Lower leg skin (tissue), 3 donors: ENCODE data around the gene PGM5.
"Not testable (repeated sequence)": the region's sequence is repeated elsewhere in the genome, so short reads cannot be mapped to it uniquely, and the experiment has no call there.

Experiments used
- CTCF ChIP-seq, 3 donors: fragments of 450-650 bp; IDR thresholded peaks; one replicate each; pipeline ENCODE4 v1.5.1; 2016; ENCODE audit warnings: antibody characterized with exemption in 3 of 3, mild to moderate bottlenecking in 3 of 3, moderate library complexity in 2 of 3
- POLR2A ChIP-seq, 2 donors: fragments of 450-650 bp; IDR thresholded peaks; one replicate each; pipeline ENCODE4 v1.6.1; 2016 to 2017; ENCODE audit warnings: antibody characterized with exemption in 2 of 2, mild to moderate bottlenecking in 1 of 2, moderate library complexity in 1 of 2

- not testable (repeated sequence) for TF ChIP-seq CTCF, POLR2A (IDR thresholded peaks at IDR 0.05)
These were observed 31.9 kb upstream of the PGM5 start for GRCh38 chr9:68324518-68324917.
